Panc1 (cell line): ENCODE data around the gene QKI. TPM values are rescaled to one million over a fixed set of nuclear protein-coding genes. Genes with fewer than 3 reads are reported as not detected.

Source experiments
- ATAC-seq: fragments of 200-7000 bp; cut with Tn5 transposase; 2 replicates; pipeline ENCODE4 v1.9.1; 2020; ENCODE audit warnings: mild to moderate bottlenecking, moderate library complexity
- BruUV-seq: library from RNA; stranded (reverse); fragments of 400-500 nt; replicated peaks from 2 replicates; lab custom pipeline; 2021; lab: Mats Ljungman, UMichigan
- CTCF ChIA-PET: fragments of 300-600 bp; sonication (Branson Sonifier 250); formaldehyde crosslinking; loops from one replicate; lab custom pipeline; 2022; ENCODE audit warnings: antibody characterized with exemption; lab: Charles Lee
- POLR2A ChIA-PET: fragments of 300-600 bp; sonication (Branson Sonifier 250); formaldehyde crosslinking; loops from one replicate; lab custom pipeline; 2022; ENCODE audit warnings: antibody characterized with exemption; lab: Charles Lee
- DNase-seq: peaks from one replicate; pipeline ENCODE4 v3.0.0-alpha.2; 2010; ENCODE audit warnings: low read depth, low spot score
- H3K27ac ChIP-seq: 2 replicates; pipeline ENCODE4 v1.5.1; 2011; ENCODE audit warnings: mild to moderate bottlenecking, low read length, inconsistent platforms
- H3K27me3 ChIP-seq: fragments of 200-500 bp; sonication (Bioruptor generic); 2 replicates; pipeline ENCODE4 v1.6.0; 2014; ENCODE audit warnings: low read length, inconsistent platforms; ENCODE audit not compliant: control insufficient read depth, insufficient read depth
- H3K36me3 ChIP-seq: fragments of 200-500 bp; sonication (Bioruptor generic); 2 replicates; pipeline ENCODE4 v1.5.1; 2014; ENCODE audit warnings: inconsistent platforms, mild to moderate bottlenecking, low read length, moderate library complexity; ENCODE audit not compliant: control insufficient read depth, insufficient read depth
- H3K4me1 ChIP-seq: 2 replicates; pipeline ENCODE4 v1.5.1; 2011; ENCODE audit warnings: inconsistent platforms, mild to moderate bottlenecking, low read length, moderate library complexity; ENCODE audit not compliant: control insufficient read depth, insufficient read depth
- H3K4me3 ChIP-seq, 2 experiments: 2 replicates each; pipeline ENCODE4 v1.5.1; 2011 to 2012; ENCODE audit warnings: low read depth in 2 of 2, low read length in 2 of 2, mild to moderate bottlenecking in 2 of 2, inconsistent platforms in 1 of 2, moderate library complexity in 1 of 2
- H3K9me3 ChIP-seq: fragments of 200-500 bp; sonication (Bioruptor generic); 2 replicates; pipeline ENCODE4 v1.5.1; 2014; ENCODE audit warnings: low read depth, mild to moderate bottlenecking, inconsistent platforms, low read length, moderate library complexity; ENCODE audit not compliant: control insufficient read depth, insufficient read depth
- CTCF ChIP-seq: fragments of 450-650 bp; IDR thresholded peaks from 2 replicates; pipeline ENCODE4 v1.5.1; 2017; ENCODE audit warnings: mild to moderate bottlenecking
- POLR2AphosphoS5 ChIP-seq: IDR thresholded peaks from 2 replicates; pipeline ENCODE4 v1.6.1; 2012; ENCODE audit warnings: mild to moderate bottlenecking, low read depth, low read length, moderate library complexity
- REST ChIP-seq, 2 experiments: IDR thresholded peaks; 2 replicates each; pipeline ENCODE4 v1.6.1; 2011 to 2012; ENCODE audit warnings: low read depth in 2 of 2, control low read depth in 1 of 2, low read length in 1 of 2, mild to moderate bottlenecking in 1 of 2, moderate library complexity in 1 of 2; ENCODE audit not compliant: insufficient read depth in 1 of 2
- SIN3A ChIP-seq: IDR thresholded peaks from 2 replicates; pipeline ENCODE4 v1.6.1; 2012; ENCODE audit warnings: low read depth, mild to moderate bottlenecking, low read length, moderate library complexity, borderline replicate concordance; ENCODE audit not compliant: insufficient read depth
- TCF7L2 ChIP-seq: IDR thresholded peaks from 2 replicates; pipeline ENCODE4 v1.6.1; 2011; ENCODE audit warnings: mild to moderate bottlenecking, low read depth, low read length, inconsistent platforms
- in situ Hi-C: cut with HindIII; loops from 2 replicates; pipeline ENCODE4 v1.10.0; 2016; ENCODE audit warnings: low sequenced_read_pairs, low pct_unique_long_range_greater_than_20kb
- intact Hi-C: fragments of 100-400 bp; cut with micrococcal nuclease; formaldehyde crosslinking; loops from one replicate; pipeline ENCODE4 v1.10.0; 2022; ENCODE audit not compliant: unreplicated experiment
- total RNA-seq: library from RNA; stranded (reverse); gene quantifications from one replicate; pipeline ENCODE4 v1.2.1, GENCODE V29; 2021; ENCODE audit not compliant: unreplicated experiment

The QKI gene
- total RNA-seq, 1 experiment from 2014 or later = 176 TPM

- in situ Hi-C loops = no loop called here
- H3K27me3 ChIP-seq = no peaks in the 10 kb centered on the region
- no peak for DNase-seq
- H3K4me1 ChIP-seq = peaks cover 46% of the 10 kb centered on the region
- H3K36me3 ChIP-seq = no peaks in the 10 kb centered on the region
- ATAC-seq = no peak
- ChIA-PET CTCF (no interaction called here), POLR2A (no interaction called here)
- H3K9me3 ChIP-seq = no peaks in the 10 kb centered on the region
- no peak for TF ChIP-seq TCF7L2
- no peak for TF ChIP-seq CTCF
- no peak for TF ChIP-seq SIN3A
- TF ChIP-seq REST (IDR thresholded peaks at IDR 0.05; ENCODE audit: insufficient read depth in 1 of 2, low read depth in 2 of 2, low read length in 1 of 2) = no peak
- TF ChIP-seq POLR2AphosphoS5 = no peak
- BruUV-seq = no TSS peak
- no peak overlapping the region for H3K27ac ChIP-seq
- no peak overlapping the region for H3K4me3 ChIP-seq
- intact Hi-C loops = loop anchor here (5.0 kb wide), 1 partner anchor 130 kb away; no protein-coding TSS in a partner anchor
These were observed 8.0 kb downstream of the QKI start for GRCh38 chr6:163422550-163422949.

- Histone ChIP-seq H3K27ac (no peak overlapping the region), H3K4me1 (peaks cover 44% of the 10 kb centered on the region), H3K4me3 (no peak overlapping the region), H3K36me3 (no peaks in the 10 kb centered on the region), H3K27me3 (no peaks in the 10 kb centered on the region), H3K9me3 (no peaks in the 10 kb centered on the region)
- ChIA-PET CTCF (interaction anchor here (0.7 kb wide), 1 partner anchor 70 kb away, joined by 5 read pairs; no protein-coding TSS in a partner anchor), POLR2A (interaction anchor here (0.6 kb wide), 1 partner anchor 1179 kb away, joined by 3 read pairs; no protein-coding TSS in a partner anchor)
- in situ Hi-C loops (no loop called here), intact Hi-C loops (loop anchor here (5.0 kb wide), 1 partner anchor 129 kb away; no protein-coding TSS in a partner anchor)
- no peak for ATAC-seq
- no peak for TF ChIP-seq POLR2AphosphoS5
- no peak for TF ChIP-seq SIN3A
- TF ChIP-seq TCF7L2 = no peak
- TF ChIP-seq REST (IDR thresholded peaks at IDR 0.05; ENCODE audit: insufficient read depth in 1 of 2, low read depth in 2 of 2, low read length in 1 of 2) = no peak
- TF ChIP-seq CTCF = no peak
- DNase-seq = no peak
- BruUV-seq = no TSS peak
These were observed 9.2 kb downstream of the QKI start for GRCh38 chr6:163423696-163424095.
